HG03175 (cell line): ENCODE measurements around the gene PLEKHJ1.

Experiments used
- ATAC-seq: cut with Tn5 transposase; IDR thresholded peaks from one replicate; pipeline ENCODE4 v1.9.1; 2021; ENCODE audit warnings: mild to moderate bottlenecking, moderate library complexity; ENCODE audit not compliant: unreplicated experiment

Gene PLEKHJ1

DNA sequence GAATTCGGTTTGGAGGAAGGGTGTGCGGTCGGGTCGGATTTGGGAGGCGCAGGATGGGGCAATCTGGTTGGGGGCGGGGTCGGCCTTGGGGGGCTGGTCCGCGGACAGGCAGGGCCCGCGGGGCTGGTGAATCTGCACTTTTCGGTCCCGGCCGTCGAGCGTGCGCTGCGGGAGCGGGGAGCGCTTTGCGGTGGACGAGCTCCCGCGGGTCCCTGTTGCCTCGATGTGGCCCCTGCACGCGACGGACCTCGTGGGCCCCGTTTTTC, 34.0 kb upstream of the PLEKHJ1 start:
- no peak for ATAC-seq

- peak; percentile 67 for ATAC-seq
Measured at GRCh38 chr19:2269244-2270156, 33.4 kb upstream of the PLEKHJ1 start.

- no peak for ATAC-seq
Measured at GRCh38 chr19:2268861-2269243, 32.7 kb upstream of the PLEKHJ1 start.

DNA sequence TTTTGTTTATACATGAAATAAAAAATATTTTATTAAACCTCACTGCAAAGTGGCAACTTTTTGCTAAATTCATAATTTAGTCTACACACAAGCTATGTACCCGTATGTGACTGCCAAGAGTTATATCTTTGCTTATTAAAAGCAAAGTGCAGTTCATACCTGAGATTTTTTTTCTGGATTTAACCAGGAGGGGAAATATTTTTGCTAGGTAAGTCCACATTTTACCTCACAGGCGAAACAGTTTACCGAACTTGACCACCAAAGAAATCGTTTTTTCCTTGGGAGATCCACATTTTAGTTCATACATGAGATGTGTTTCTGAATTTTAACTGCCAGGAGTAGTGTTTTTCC, 32.3 kb upstream of the PLEKHJ1 start:
- ATAC-seq = no peak

GRCh38 chr19:2266183-2266993, 30.3 kb upstream of the PLEKHJ1 start:
- no peak for ATAC-seq

DNA sequence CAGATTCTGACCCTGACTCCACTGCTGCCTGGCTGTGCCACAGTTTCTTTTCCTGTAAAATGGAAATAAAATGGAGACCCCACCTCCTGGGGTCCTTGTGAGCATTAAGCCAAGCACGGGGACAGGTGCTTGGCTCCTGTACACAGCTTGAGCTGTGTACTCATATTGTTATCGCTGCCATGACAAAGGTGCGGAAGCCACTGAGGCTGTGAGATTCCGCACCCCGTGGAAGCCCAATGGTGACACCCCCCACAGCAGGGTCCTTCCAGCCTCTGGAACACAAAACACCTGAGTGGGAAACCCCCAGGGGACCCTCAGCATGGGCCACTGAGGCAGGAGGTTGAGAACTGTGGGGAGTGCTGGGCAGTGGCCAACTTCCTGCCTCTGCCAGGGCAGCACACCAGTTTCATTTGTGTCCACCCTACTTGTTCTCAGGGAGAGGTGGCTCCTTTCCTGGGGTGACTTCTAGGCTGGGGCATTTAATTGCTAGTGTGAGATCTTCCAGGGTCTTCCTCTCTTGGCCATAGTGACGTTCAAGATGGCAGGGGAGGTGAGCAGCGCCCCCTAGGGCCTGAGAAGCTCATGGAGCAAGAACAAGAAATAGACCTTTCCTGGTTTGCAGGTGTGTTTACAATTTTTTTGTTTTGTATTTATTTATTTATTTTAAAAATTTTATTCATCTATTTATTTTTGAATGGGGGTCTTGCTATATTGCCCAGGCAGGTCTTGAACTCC, 25.5 kb upstream of the PLEKHJ1 start:
- no peak for ATAC-seq

DNA sequence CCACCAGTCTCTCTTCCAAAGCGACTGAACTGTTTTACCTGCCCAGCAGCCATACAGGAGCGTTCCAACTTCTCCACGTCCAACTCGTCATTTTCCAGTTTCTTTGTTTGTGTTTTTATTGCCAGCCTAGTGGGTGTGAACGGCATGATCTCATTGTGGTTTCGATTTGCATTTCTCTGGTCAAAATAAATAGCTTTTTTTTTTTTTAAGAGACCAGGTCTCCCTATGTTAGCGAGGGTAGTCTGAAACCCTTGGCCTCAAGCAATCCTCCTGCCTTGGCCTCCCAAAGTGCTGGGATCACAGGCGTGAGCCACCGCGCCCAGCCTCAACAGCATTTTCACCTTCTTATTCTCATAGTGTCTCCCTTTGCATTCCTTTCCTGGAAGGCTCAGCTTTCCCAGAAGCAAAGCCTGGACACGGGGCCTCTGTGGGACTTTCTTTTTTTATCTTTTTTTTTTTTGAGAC, 24.2 kb upstream of the PLEKHJ1 start:
- no peak for ATAC-seq

GRCh38 chr19:2259336-2259735, 23.2 kb upstream of the PLEKHJ1 start:
- ATAC-seq = no peak

GRCh38 chr19:2255982-2256685, 20.0 kb upstream of the PLEKHJ1 start, which contains the start of gene JSRP1:
Gene JSRP1 (minus strand): TSS chr19:2256417. CDS start chr19:2255314, 1,103 bp downstream.
- no peak for ATAC-seq

GRCh38 chr19:2255112-2255845, 19.1 kb upstream of the PLEKHJ1 start:
- ATAC-seq = no peak

DNA sequence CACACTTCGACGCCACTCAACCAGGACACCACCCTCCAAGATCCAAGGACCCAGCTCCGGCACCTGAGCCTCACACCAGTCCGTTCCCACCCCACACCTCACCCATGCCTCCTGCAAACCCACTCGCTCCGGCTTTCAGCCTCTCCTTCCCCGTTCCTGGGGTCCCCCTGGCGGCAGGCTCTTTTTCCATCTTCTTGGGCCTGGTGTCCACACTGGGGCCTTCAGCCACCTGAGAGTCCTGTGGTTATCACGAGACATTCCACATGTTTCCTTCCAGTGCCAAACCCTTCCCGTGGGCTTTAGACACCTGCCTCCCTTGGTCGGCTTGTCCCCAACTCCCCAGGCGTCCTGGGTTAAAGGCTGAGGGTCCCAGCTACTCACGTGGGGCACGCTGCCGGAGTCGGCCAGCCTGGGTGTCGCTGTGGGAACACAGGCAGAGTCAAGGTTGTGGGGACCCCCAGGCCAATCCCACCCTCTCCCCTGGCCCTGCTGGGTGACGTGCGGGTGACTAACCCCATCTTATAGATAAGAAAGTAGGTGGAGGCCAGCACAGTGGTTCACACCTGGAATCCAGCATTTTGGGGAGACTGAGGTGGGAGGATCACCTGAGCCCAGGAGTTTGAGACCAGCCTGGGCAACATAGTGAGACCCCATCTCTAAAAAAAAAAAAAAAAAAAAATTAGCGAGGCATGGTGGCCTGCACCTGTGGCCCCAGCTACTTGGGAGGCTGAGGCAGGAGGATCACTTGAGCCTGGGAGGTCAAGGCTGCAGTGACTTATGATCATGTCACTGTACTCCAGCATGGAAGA, 18.1 kb upstream of the PLEKHJ1 start:
- ATAC-seq = no peak

DNA sequence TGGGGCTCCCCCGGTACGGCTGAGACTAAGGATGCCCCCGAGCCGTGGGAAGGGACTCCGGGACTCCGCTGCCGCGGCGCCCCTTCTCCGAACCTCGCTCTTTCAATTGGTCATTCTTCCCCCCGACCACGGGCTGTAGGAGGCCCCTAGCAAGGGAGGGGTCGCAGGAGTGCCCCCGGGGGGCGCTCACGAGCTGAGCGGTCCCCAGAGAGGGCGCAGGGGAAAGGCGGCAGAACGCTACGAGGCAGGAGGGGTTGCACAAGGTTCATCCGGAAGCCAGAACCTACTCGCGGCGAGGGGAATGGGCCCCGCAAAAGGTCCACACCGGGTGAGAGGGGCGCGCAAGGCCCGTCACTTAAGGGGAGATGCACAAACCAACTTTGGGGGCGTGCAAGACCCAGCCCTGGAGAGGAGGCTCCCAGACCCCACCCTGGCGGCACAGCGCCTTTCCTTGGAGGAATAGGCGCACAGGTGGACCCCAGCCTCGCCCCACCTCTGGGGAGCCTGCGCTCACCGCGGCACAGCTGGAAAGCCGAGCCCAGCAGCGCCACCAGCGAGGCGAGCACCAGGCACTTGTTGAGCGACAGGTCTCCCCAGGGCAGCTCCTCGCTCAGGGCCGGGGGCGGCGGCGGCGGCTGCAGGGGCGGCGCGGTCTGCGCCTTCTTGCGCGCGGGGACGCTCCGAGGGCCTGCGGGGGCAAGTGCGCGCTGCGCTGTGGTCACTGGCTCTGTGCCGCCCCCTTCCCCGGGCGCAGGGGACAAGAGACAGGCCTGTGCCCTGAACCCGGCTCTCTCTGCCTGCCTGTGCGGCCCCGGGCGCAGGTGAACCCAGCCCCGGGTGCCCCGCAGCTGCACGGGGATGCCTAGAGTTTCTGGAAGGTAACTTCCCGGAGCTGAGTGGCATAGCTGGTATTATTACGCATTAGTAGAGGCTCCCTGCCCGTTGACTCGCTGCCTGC, 17.3 kb upstream of the PLEKHJ1 start:
- no peak for ATAC-seq

DNA sequence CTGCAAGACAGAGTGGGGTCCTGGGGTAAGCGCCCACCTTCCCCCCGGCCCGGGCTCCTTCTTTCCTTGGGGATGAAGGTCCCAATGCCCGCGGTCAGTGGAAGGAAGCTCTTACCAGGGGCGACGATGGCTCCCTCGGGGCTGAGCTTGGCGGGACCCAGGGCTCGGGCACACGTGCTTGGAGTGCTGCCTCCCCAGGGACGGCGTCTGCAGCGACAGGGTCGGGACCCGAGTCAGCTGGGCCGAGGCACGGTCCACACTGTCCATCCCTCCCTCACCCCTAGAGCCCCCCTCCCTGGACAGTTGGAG, 16.6 kb upstream of the PLEKHJ1 start:
- ATAC-seq = no peak

GRCh38 chr19:2252055-2252796, 16.1 kb upstream of the PLEKHJ1 start:
- no peak for ATAC-seq

DNA sequence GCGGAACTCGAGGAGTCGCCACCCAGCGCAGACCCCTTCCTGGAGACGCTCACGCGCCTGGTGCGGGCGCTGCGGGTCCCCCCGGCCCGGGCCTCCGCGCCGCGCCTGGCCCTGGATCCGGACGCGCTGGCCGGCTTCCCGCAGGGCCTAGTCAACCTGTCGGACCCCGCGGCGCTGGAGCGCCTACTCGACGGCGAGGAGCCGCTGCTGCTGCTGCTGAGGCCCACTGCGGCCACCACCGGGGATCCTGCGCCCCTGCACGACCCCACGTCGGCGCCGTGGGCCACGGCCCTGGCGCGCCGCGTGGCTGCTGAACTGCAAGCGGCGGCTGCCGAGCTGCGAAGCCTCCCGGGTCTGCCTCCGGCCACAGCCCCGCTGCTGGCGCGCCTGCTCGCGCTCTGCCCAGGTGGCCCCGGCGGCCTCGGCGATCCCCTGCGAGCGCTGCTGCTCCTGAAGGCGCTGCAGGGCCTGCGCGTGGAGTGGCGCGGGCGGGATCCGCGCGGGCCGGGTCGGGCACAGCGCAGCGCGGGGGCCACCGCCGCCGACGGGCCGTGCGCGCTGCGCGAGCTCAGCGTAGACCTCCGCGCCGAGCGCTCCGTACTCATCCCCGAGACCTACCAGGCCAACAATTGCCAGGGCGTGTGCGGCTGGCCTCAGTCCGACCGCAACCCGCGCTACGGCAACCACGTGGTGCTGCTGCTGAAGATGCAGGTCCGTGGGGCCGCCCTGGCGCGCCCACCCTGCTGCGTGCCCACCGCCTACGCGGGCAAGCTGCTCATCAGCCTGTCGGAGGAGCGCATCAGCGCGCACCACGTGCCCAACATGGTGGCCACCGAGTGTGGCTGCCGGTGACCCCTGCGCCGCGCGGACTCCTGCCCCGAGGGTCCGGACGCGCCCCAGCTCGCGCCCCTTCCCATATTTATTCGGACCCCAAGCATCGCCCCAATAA, 15.3 kb upstream of the PLEKHJ1 start:
- no peak for ATAC-seq

GRCh38 chr19:2250766-2251105, 14.6 kb upstream of the PLEKHJ1 start:
- ATAC-seq = no peak
